ENCODE results near the gene ZNF19.

DNA sequence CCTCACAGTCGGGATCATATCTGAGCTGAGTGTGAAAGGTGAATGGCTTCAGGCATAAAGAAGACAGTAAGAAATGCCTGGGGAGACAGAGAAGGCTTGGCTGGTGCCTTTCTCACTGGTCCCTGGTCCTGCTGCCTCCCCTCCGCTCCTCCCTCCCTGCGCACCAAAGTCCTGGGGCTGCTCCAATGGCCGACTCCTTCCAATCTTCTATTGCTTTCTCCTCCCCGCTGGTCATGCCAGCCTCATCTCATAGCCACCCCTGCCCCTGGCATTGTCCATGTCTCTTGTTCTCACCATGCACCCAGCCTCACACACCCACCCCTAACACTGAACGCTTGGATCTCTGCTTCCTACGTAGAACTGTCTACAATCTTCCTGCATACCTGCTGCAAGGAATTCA lies 65.3 kb downstream of the ZNF19 start:
- TF ChIP-seq POLR2AphosphoS5 (IDR thresholded peaks at IDR 0.05; ENCODE audit: low read depth, low read length) (no peak), POLR2A (IDR thresholded peaks at IDR 0.05; ENCODE audit: low read depth, low read length) (no peak)
